Dendritic cell treated with granulocyte-macrophage colony-stimulating factor and Interleukin-4, amounts not matched to agents 40 ng/mL and 50 ng/mL, for 4 days (primary cell): ENCODE measurements around the gene FAM20C.

Experiments used
- H3K27ac Mint-ChIP-seq: one replicate; pipeline ENCODE4 v1.8.0; 2022; ENCODE audit warnings: mild to moderate bottlenecking, mixed read lengths
- H3K27me3 Mint-ChIP-seq: one replicate; pipeline ENCODE4 v1.8.0; 2022; ENCODE audit warnings: mild to moderate bottlenecking, mixed read lengths
- H3K36me3 Mint-ChIP-seq: one replicate; pipeline ENCODE4 v1.8.0; 2022; ENCODE audit warnings: low read depth, mixed read lengths
- H3K4me1 Mint-ChIP-seq: one replicate; pipeline ENCODE4 v1.8.0; 2022; ENCODE audit warnings: low read depth, mixed read lengths
- H3K4me3 Mint-ChIP-seq: one replicate; pipeline ENCODE4 v1.8.0; 2022; ENCODE audit warnings: mild to moderate bottlenecking, moderate library complexity, mixed read lengths
- H3K9me3 Mint-ChIP-seq: one replicate; pipeline ENCODE4 v1.8.0; 2022; ENCODE audit warnings: mixed read lengths
- intact Hi-C: fragments of 100-400 bp; cut with micrococcal nuclease; formaldehyde crosslinking; loops from one replicate; pipeline ENCODE4 v1.15.0; 2022

FAM20C gene

GRCh38 chr7:164882-165660, 27.3 kb upstream of the FAM20C start:
- Mint-ChIP-seq H3K4me1 (peaks cover 49% of the 10 kb centered on the region), H3K27me3 (peaks cover 32% of the 10 kb centered on the region), H3K9me3 (no peaks in the 10 kb centered on the region), H3K36me3 (no peaks in the 10 kb centered on the region), H3K4me3 (peak overlapping the region; percentile 37), H3K27ac (peak overlapping the region; percentile 63)
- intact Hi-C loops = no loop called here

- H3K36me3 Mint-ChIP-seq = no peaks in the 10 kb centered on the region
- peak overlapping the region; percentile 74 for H3K27ac Mint-ChIP-seq
- peaks cover 35% of the 10 kb centered on the region for H3K27me3 Mint-ChIP-seq
- peaks cover 49% of the 10 kb centered on the region for H3K4me1 Mint-ChIP-seq
- H3K4me3 Mint-ChIP-seq = no peak overlapping the region
- intact Hi-C loops = no loop called here
- H3K9me3 Mint-ChIP-seq = no peaks in the 10 kb centered on the region
Measured at GRCh38 chr7:165661-166337, 26.6 kb upstream of the FAM20C start.

DNA sequence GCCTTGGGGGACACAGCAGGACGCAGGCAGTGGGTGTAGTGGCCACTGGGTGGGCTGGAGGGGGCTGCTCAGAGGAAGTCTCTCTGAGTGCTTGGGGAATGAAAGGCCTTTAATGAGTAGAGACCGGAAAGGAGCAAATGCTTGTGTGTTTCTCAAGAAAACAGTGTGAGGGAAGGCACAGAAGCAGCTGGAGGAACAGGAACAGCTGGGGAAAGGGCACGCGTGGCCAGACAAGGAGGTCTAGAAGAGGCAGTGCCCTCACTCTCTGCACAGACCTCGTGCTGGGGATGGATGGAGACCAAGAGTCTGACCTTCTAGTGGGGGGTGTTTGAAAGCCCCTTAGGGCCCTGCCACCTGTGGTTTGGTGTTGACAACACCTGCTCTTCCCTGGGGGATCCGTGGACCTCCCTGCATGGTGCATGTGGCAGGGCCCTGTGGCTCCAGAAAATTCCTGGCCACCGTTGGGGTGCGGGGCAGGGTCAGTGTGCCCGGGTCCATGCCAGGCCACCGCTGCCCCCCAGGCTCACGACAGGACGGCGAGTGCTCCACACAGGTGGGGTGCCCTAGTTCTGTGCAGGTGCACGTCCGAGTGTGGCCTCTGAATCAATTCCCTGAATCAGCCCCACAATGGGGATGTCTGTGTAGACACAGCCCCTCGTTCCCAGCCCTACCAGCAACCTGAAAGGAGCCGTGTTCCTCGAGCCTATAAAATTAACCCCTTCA, 25.9 kb upstream of the FAM20C start:
- no peaks in the 10 kb centered on the region for H3K9me3 Mint-ChIP-seq
- H3K27ac Mint-ChIP-seq = peak overlapping the region; percentile 74
- peak overlapping the region; percentile 35 for H3K4me3 Mint-ChIP-seq
- peaks cover 50% of the 10 kb centered on the region for H3K4me1 Mint-ChIP-seq
- intact Hi-C loops = no loop called here
- no peaks in the 10 kb centered on the region for H3K36me3 Mint-ChIP-seq
- peaks cover 37% of the 10 kb centered on the region for H3K27me3 Mint-ChIP-seq

DNA sequence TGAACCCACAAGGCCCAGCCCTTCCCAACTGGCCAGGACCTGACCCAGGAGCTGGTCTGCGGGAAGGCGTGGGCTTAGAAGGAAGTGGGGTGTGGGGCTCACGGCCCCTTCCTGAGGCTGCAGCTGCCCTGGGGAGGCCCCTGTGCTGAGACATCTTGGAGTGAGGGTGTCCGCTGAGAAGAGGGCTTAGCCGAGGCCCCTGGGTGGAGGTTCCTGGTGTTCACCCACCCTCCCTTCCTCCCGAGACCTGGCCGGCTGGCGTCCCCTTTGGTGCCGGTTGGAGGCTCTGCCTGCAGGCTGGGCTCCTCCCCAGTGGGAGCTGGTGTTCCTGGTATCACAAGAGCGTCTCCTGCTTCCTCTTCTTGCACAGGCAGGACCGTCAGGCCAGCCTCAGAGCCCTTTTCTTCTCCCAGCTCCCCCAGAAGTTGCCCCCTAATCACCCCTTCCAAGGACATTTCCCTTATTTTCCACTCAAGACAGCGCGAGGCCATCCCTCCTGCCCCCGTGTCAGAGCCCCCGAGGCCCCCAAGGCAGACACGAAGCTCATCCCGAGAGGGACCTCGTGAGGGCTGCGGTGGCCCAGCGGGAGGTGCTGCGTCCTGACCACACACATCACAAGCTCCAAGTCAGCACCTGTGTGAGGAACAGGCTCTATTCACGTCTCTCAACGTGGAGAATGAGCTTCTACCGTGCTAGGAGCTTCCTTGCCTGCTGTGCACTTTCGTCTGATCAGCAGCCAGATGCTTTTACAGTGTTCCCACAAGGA, 25.1 kb upstream of the FAM20C start:
- Mint-ChIP-seq H3K9me3 (no peaks in the 10 kb centered on the region), H3K4me3 (peak overlapping the region; percentile 35), H3K36me3 (no peaks in the 10 kb centered on the region), H3K27me3 (peaks cover 41% of the 10 kb centered on the region), H3K4me1 (peaks cover 55% of the 10 kb centered on the region), H3K27ac (peak overlapping the region; percentile 74)
- intact Hi-C loops = no loop called here

GRCh38 chr7:167976-168791, 24.2 kb upstream of the FAM20C start:
- no peaks in the 10 kb centered on the region for H3K36me3 Mint-ChIP-seq
- peak overlapping the region; percentile 74 for H3K27ac Mint-ChIP-seq
- H3K9me3 Mint-ChIP-seq = no peaks in the 10 kb centered on the region
- H3K4me3 Mint-ChIP-seq = no peak overlapping the region
- H3K4me1 Mint-ChIP-seq = peaks cover 52% of the 10 kb centered on the region
- H3K27me3 Mint-ChIP-seq = peaks cover 32% of the 10 kb centered on the region
- intact Hi-C loops = no loop called here

GRCh38 chr7:169276-170172, 22.8 kb upstream of the FAM20C start:
- Mint-ChIP-seq H3K4me1 (peaks cover 39% of the 10 kb centered on the region), H3K27ac (no peak overlapping the region), H3K27me3 (peaks cover 21% of the 10 kb centered on the region), H3K36me3 (no peaks in the 10 kb centered on the region), H3K4me3 (no peak overlapping the region), H3K9me3 (no peaks in the 10 kb centered on the region)
- intact Hi-C loops = no loop called here

- Mint-ChIP-seq H3K36me3 (no peaks in the 10 kb centered on the region), H3K4me1 (peaks cover 28% of the 10 kb centered on the region), H3K27ac (no peak overlapping the region), H3K9me3 (no peaks in the 10 kb centered on the region), H3K27me3 (peaks cover 16% of the 10 kb centered on the region), H3K4me3 (no peak overlapping the region)
- intact Hi-C loops = no loop called here
Measured at GRCh38 chr7:170551-171363, 21.6 kb upstream of the FAM20C start.

DNA sequence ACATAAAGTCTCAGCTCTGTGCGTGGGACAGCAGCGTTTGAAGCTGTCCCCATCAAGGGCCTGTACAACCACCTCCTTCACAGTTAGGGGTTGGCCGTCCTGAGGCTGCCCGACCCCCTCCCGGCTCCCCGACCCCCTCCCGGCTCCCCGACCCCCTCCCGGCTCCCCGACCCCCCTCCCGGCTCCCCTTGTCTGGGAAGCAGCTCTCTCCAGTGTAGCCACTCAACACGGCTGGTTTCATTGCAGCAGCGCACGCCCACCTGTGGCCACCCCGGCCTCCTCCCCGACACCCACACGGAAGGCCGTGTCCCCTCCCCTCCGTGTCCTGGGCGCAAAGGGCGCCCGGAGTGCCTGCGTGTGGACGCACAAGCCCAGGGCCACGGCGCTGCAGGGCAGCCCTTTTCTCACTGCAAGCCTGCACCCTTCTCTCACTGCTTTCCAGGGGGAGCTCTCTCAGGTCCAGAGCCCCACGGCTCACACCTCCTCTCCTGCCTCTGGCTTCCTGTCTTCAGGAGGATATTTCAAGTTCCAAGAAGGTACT, 20.9 kb upstream of the FAM20C start:
- intact Hi-C loops = no loop called here
- Mint-ChIP-seq H3K4me1 (peaks cover 23% of the 10 kb centered on the region), H3K36me3 (no peaks in the 10 kb centered on the region), H3K4me3 (no peak overlapping the region), H3K9me3 (no peaks in the 10 kb centered on the region), H3K27me3 (peaks cover 16% of the 10 kb centered on the region), H3K27ac (peak overlapping the region; percentile 22)

DNA sequence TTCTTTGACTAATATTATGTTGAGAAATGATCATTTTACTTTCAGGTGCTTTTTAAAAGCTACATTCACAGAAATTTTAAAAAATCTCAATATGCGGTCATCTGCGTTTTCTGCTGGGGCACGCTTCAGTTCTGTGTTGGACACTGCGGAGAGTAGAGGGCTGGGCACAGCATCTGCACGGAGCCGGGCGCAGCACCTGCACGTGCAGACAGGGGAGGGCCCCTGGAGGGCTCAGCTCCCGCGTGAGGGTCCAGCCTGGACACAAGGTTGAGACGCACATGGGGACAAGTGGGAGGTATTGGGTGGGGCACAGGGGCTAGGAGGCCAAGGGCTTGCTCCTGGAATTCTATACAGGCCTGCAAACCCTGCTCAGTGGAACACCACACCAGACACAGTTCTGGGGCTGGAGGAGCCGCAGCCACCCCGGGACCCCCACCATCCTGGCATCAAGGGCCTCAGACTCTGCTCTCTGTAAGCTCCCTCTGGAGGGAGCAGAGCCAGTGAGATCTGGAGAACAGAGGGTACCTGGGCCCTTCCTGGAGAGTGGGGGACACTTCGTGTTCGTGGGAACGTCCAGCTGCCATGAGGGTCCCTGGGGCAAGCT, 20.4 kb upstream of the FAM20C start:
- Mint-ChIP-seq H3K9me3 (no peaks in the 10 kb centered on the region), H3K27me3 (peaks cover 16% of the 10 kb centered on the region), H3K4me3 (no peak overlapping the region), H3K27ac (peak overlapping the region; percentile 22), H3K4me1 (peaks cover 17% of the 10 kb centered on the region), H3K36me3 (no peaks in the 10 kb centered on the region)
- intact Hi-C loops = no loop called here

- Mint-ChIP-seq H3K4me3 (no peak overlapping the region), H3K27me3 (peaks cover 19% of the 10 kb centered on the region), H3K27ac (no peak overlapping the region), H3K4me1 (peaks cover 6% of the 10 kb centered on the region), H3K9me3 (no peaks in the 10 kb centered on the region), H3K36me3 (no peaks in the 10 kb centered on the region)
- intact Hi-C loops = no loop called here
Measured at GRCh38 chr7:173209-173918, 19.0 kb upstream of the FAM20C start.

GRCh38 chr7:174716-175115, 17.7 kb upstream of the FAM20C start:
- Mint-ChIP-seq H3K4me1 (peaks cover 6% of the 10 kb centered on the region), H3K27ac (no peak overlapping the region), H3K36me3 (no peaks in the 10 kb centered on the region), H3K9me3 (no peaks in the 10 kb centered on the region), H3K4me3 (no peak overlapping the region), H3K27me3 (peaks cover 29% of the 10 kb centered on the region)
- intact Hi-C loops = no loop called here
